GM19328 (cell line): ENCODE measurements around the gene SFT2D2.

Experiments used
- ATAC-seq: cut with Tn5 transposase; IDR thresholded peaks from one replicate; pipeline ENCODE4 v1.9.1; 2021; ENCODE audit warnings: mild to moderate bottlenecking, moderate library complexity; ENCODE audit not compliant: unreplicated experiment

Gene SFT2D2

GRCh38 chr1:168301664-168302320 is 76.0 kb downstream of the SFT2D2 start:
- ATAC-seq, result no peak
